ENCODE data around the gene TMEM120B.
"Not testable (repeated sequence)": the region's sequence is repeated elsewhere in the genome, so short reads cannot be mapped to it uniquely, and the experiment has no call there.

Gene TMEM120B

DNA sequence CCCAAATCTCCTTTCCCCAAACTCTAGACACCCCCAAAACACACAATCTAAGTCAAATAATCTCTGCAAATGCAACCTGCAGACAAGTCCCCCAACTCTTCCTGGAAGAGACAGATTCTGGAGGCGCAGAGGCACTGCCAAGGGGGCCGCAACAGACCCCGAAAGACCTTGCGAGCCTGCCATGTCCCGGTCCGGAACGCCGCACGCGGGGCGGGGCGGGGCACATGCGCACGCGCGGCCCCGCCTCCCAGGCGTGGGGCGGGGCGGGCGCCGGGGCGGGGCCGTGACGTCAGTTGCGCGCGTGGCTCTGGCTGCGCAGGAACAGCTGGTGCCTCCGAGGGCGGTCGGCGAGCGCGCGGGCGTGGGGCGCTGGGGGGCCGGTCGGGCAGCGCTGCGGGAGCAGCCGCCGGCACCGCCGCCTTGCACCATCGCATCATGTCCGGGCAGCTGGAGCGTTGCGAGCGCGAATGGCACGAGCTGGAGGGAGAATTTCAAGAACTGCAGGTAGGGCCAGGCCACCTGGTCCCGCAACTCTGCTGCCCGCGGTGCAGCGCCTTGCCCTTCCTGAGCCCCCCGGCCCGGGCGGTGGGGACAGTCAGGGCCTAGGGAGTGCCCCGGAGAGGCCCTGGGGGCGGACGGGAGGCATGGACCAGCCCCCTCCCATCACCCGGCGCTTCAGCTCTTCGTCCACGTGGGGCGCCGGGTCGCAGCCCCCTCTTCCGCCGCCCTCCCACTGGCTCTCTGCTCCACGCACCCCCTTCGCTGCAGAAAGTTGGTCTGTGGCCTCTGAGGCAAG is at the start of gene TMEM120B:
TSS of gene TMEM120B (plus strand) at position 292 of the 796 bp plus-strand sequence. CDS start at position 436, 144 bp downstream.
- DNase-seq (ENCODE audit: low read depth): peak; percentile 65

DNA sequence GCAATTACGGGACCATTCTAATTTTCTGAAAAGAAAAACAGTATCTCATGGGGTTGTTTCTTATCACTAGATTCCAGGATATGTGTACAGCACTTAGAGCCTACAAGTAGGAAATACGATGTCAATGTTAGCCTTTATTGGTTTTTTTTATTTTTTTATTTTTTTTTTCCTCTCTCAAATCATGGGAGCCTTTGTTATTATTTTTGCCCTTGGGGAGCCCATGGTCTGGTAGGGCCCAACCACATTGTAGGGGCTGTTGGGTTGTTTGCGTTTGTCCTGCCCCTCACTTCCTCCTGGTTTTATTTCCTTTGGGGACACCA is 49.0 kb upstream of the TMEM120B start:
- DNase-seq (ENCODE audit: low read depth): no peak

DNA sequence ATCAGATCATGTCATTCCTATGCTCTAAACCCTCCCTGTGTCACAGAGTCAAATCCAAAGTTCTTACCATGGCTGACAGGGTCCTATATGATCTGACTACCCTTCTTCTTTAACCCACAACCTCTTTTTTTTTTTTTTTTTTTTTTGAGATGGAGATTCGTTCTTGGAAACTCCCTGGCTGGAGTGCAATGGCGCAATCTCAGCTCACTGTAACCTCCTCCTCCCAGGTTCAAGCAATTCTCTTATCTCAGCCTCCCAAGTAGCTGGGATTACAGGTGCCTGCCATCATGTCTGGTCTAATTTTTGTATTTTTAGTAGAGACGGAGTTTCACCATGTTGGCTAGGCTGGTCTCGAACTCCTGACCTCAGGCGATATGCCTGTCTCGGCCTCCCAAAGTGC is 45.7 kb upstream of the TMEM120B start:
- DNase-seq (ENCODE audit: low read depth): not testable (repeated sequence)

DNA sequence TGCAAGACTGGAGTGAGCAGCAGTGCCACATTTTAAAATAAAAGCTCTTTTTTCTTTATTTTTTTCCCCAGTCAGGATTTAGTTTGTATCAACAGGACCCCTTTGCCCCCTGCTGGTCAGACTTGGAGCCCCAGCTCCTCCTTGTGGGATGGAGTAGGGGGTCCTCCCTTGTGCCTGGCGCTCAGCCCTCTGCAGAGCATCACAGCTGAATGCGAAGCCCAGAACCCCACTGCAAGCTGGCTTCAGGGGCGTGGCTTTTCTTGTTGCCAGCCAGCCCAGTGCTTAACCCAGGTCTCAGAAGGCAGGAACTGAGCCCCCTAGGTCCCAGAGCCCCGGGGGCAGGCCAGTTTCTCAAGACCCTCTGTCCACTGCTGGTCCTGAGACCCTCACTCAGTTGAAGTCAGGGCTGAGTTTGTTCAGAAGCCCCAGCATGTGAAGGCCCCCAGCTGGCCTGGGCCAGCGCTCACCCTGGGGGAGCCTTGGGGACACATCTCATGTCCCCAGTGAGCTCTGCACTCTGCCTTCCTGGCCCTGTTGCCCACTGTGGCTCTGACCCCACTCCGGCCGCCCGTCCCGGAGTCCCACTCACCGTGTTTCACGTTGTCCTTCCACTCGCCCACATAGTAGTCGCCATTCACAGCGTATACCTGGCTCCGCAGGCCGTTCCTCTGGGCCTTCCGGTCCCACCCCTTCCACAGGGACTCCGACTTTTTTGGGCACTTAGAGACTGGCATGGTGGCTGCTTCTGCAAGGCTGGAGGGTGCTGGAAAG is 43.6 kb upstream of the TMEM120B start:
- peak; percentile 45 for DNase-seq (ENCODE audit: low read depth)

DNA sequence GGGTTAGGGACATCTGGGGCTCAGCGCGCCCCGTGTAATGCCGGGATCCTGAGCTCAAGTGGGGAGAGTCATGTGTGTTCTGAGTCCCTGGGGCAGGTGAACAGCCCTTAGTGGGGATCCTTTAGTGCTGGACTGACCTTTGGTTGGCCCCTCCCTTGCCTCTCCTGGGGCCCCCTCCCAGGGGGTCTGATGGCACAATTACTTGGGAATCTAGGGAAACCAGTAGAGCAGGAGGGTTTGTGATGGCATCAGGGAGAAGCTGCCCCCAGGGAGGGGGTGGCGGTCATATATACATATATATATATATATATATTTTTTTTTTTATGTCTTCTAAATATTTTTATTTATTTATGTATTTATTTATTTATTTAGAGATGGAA is 43.0 kb upstream of the TMEM120B start, which contains the start of gene MORN3:
TSS of gene MORN3 (minus strand) at position 134 of the 380 bp plus-strand sequence. CDS start 171 bp downstream, outside the sequence.
- no peak for DNase-seq (ENCODE audit: low read depth)

DNA sequence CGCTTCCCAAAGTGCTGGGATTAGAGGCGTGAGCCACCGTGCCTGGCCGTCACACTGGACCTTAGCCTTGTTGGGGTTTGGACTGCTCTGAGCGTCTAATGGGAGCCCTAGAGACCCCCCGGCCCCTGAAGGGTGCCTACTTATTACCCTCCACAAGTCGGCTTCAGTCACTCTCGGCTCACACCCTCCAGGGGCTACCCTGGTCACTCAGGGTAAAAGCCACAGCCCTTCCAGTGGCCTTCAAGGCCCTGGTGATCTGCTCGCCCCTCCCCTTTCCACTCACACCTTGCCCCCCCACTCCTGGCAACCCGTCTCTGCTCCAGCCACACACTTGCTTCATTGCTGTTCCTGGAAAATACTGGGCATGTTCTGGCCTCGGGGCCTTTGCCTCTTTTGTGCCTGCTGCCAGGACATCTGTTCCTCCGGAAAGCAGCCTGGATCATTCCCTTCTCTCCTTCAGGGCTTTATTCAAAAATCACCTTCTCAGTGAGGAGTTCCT is 39.5 kb upstream of the TMEM120B start:
- no peak for DNase-seq (ENCODE audit: low read depth)

DNA sequence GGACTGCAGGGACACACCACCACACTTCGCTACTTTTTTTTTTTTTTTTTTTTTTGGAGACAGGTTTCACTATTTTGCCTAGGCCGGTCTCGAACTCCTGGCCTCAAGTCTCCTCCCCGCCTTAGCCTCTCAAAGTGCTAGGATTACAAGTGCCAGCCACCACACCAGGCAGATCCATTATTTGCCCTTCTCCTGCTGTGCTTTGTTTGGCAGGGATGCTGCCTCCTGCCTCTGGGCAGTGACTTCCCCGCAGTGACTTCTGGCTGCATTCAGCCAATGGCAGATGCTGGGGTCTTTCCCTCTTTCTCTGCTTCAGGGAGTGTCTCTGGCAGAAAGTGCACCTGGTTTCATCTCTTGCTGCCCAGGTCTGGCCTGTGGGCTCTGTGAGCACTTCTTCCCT is 36.4 kb upstream of the TMEM120B start:
- DNase-seq (ENCODE audit: low read depth): no peak

DNA sequence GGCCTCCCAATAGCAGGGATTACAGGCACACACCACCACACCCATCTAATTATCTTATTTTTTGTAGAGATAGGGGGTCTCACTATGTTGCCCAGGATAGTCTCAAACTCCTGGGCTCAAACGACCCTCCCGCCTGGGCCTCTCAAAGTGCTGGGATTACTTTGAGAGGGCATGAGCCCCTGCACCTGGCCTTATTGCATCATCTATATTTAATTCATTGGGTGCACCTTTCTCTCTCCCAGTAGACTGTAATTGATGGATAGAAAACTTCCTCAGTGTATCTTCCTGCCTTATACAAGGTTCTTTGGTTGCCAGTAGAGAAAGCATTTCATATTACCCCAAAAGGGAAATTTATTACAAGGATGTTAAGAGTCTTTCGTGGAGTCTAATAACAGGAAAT is 34.2 kb upstream of the TMEM120B start:
- DNase-seq (ENCODE audit: low read depth): no peak

DNA sequence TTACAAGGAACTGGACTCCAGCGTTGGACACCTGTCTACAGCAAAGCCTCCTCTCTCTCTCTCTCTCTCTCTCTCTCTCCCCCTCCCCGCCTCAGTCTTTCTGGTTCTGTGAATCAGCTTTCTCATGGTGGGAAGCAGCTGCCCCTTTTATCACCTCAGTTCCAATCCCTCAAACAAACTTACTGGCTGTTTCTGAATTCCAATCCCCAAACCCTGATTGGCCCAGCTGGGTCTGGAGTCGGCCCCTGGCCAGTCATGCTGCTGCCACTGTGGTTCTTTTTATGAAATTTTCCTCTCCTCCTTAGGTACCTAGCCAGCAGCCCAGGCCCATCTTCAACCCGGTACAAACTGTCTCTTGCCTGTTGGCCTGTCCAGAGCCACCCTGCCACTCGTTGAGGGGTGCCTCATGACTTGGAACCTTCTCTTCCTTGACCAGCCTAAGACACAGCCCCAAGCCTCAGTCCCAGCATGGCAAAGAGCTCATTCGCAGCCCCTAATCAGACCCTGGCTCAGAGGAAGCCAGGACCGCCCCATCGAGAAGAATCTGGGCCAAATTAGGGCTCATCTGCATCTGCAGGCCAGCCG is 33.7 kb upstream of the TMEM120B start:
- no peak for DNase-seq (ENCODE audit: low read depth)

DNA sequence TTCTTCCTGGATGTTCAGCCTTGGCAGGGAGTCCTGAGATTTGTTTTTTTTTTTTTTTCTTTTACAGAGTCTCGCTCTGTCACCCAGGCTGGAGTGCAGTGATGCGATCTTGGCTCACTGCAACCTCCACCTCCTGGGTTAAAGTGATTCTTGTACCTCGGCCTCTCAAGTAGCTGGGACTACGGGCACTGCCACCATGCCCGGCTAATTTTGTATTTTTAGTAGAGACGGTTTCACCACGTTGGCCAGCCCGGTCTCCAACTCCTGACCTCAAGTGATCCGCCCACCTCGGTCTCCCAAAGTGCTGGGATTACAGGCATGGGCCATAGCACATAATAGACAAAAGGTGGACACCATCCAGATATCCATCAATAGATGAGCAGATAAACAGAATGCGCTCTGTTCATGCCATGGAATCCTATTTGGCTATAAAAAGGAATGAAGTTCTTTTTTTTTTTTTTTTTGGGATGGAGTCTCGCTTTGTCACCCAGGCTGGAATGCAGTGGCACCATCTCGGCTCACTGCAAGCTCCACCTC is 32.8 kb upstream of the TMEM120B start:
- not testable (repeated sequence) for DNase-seq (ENCODE audit: low read depth)

DNA sequence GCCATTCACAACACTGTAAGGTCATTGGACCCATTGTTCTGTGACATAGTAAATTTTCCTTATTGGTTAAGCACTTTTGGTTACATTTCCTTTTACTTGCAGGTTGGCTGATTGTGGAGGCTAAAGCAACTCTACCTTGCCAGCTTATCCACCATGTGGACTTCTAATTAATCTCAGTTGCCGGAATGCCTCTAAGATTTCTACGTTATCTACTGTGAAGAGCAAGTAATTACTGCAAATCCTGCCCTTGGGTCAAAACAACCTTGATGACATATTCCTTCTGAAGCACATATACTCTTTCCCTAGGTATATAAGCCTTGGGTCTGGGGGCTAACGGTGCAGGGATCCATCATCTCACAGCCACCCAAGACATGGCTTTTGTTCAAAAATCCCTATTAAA is 23.6 kb upstream of the TMEM120B start:
- DNase-seq (ENCODE audit: low read depth): no peak

DNA sequence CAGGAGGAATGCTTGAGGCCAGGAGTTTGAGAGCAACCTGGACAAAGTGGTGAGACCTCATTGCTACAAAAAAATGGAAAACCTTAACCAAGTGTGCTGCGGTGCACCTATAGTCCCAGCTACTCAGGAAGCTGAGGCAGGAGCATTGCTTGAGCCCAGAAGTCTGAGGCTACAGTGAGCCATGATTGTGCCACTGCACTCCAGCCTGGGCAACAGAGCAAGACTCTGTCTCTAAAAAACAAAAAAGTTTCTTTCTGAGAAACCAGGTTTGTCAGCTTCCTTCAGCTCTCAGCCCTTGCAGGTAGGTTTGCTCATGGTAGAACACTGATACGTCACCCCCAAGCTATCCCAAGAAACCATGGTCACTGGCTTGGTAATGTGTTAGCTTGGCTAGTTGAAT is 23.1 kb upstream of the TMEM120B start:
- DNase-seq (ENCODE audit: low read depth): no peak

DNA sequence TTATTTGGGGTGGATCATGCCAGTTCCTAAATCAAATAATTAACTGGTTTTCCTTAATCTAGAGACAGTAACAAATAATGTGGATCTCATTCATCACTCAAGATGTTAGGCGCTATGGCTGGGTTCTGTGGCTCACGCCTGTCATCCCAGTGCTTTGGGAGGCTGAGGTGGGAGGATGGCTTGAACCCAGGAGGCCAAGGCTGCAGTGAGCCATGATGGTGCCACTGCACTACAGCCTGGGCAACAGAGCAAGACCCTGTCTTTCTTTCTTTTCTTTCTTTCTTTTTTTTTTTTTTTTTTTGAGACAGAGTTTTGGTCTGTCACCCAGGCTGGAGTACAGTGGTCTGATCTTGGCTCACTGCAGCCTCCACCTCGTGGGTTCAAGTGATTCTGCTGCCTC is 19.8 kb upstream of the TMEM120B start:
- not testable (repeated sequence) for DNase-seq (ENCODE audit: low read depth)

DNA sequence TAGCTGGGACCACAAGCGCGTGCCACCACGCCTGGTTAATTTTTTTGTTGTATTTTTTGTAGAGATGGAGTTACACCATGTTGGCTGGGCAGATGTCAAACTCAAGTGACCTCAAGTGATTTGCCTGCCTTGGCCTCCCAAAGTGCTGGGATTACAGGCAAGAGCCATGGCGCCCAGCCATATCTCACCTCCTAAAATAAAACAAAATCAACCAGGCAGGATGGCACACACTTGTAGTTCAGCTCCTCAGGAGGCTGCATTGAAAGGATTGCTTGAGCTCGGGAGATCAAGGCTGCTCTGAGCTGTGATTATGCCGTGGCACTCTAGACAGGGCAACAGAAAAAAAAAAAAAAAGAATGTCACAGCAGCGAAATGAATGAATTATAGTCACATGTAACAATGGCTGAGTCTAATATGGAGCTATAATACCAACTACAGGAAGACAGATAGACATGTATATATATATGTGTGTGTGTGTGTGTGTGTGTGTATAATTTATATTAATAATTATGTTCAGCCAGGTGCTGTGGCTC is 19.3 kb upstream of the TMEM120B start:
- DNase-seq (ENCODE audit: low read depth): no peak

DNA sequence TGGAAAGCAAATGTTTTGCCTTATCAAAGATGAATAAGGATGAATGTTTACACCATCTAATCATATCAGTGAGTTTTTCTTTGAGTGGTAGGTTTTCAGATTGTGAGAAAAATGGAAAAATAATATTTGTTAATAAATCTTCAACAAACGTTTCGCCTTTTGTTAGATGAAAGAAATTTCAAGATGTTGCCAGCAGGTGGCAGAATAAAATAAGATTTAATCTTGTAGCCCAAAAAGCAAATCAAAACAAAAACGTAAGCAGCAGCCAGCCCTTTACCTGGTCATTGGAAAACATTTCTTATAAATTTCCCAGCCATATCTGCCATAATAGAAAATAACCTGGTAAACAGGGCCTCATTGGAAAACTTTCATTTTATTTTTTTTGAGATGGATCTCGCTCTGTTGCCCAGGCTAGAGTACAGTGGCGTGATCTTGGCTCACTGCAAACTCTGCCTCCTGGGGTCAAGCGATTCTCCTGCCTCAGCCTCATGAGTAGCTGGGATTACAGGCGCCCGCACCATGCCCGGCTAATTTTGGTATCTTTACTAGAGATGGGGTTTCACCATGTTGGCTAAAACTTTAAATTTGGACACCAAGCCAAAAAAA is 15.4 kb upstream of the TMEM120B start:
- no peak for DNase-seq (ENCODE audit: low read depth)

DNA sequence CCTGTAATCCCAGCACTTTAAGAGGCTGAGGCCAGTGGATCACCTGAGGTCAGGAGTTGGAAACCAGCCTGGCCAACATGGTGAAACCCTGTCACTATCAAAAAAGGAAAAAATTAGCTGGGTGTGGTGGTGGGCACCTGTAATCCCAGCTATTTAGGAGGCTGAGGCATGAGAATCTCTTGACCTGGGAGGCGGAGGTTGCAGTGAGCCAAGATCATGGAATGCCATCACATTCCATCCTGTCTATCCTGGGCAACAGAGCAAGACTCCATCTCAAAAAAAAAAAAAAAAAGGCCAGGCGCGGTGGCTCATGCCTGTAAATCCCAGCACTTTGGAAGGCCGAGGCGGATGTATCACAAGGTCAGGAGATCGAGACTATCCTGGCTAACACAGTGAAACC is 14.7 kb upstream of the TMEM120B start:
- DNase-seq (ENCODE audit: low read depth): not testable (repeated sequence)

DNA sequence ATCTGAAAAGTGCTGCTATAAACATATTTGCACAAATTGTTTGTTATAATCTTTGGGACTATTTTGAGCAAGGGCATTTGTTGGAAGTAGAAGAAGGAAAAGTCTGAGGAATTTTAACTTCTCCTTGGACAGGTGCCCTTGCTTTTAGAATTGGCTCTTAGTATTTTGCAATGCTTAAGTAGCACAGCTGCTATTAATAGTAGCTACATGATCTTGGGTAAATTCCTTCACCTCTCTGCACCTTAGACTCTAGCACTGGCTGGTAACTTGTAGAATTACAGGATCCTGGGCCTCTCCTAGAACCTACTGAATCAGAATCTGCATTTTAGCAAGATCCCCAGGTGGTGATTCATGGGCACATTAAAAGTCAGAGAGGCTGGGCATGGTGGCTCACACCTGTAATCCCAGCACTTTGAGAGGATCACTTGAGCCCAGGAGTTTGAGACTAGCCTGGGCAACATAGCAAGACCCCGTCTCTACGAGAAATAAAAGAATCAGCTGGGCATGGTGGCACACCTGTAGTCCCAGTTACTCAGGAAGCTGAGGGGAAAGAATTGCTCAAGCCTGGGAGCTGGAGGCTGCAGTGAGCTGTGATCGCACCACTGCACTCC is 10.8 kb upstream of the TMEM120B start:
- DNase-seq (ENCODE audit: low read depth): no peak

DNA sequence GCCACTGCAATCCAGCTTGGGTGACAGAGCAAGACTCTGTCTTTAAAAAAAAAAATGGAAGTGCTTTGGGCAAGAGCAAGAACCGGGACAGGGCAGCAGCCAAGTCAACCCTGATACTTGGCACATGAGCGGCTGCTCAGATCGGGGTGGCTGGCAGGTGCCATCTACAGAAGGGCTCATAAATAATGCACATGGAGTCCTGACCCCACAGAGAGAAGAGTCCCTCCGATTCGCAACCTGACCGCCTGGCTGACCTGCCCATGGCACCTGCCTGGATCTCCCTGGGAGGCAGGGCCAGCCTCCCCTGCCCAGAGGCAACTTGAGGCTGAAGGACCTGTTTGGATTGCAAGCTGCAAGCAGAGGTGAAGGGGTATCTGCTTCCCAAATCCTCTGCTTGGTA is 9.6 kb upstream of the TMEM120B start:
- DNase-seq (ENCODE audit: low read depth): no peak

DNA sequence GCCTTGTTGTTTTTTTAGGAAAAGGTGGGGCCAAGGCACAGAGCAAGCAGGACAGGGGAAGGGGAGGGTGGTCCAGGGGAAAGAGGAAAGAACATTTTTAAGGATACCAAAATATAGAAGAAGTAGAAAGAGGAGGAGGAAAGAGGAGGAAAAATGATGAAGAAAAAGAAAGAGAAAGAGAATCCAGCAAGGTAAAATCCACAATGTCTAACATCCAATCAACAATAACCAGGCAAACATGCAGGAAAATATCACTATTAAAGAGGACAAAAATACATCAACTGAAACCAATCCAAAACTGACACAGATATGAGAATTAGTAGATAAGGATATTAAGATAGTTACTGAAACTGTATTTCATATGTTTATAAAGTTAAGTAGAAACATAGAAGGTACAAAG is 7.0 kb upstream of the TMEM120B start:
- DNase-seq (ENCODE audit: low read depth): no peak

DNA sequence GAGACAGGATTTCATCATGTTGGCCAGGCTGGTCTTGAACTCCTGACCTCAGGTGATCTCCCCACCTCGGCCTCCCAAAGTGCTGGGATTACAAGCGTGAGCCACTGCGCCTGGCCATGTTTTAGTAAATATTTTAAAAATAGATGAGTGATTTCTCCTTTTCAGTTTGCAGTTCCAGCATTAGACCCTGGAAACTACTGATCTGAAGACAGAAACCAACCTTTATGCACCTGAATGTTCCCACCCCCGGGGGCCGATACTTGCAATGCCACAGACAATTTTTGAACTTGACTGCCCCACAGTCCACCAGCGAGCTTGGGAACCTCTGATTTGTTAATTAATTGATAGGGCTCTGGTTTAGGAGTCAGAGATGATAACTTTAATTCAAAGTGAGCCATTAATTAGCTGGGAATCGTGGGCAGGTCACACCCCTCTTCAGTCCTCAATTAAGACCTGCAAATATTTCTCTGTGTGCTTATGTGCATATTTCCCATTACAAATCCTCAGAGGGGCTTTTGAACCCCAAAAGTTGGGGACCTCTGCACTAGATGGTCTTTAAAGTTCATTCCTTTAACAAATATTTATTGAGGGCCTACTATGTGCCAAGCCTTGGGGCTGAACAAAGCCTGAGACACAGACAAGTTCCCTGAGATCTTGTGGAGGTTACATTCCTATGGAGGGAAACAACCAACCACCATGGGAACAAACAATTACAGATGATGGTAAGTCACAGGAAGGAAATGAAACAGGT is 4.1 kb upstream of the TMEM120B start:
- DNase-seq (ENCODE audit: low read depth): no peak

DNA sequence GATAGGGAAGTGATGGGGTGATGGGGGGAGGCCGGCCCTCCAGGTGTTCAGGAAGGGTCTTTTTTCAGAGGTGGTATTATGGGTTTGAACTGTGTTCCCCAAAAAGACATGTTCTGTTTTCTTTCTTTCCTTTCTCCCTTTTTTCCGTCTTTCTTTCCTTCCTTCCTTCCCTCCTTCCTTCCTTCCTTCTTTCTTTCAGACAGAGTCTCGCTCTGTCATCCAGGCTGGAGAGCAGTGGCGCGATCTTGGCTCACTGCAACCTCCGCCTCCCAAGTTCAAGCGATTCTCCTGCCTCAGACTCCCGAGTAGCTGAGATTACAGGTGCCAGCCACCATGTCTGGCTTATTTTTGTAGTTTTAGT is 3.5 kb upstream of the TMEM120B start:
- not testable (repeated sequence) for DNase-seq (ENCODE audit: low read depth)

Data from stimulated activated CD8-positive, alpha-beta memory T cell treated with anti-CD3 and anti-CD28 coated beads, Interleukin-15, amount 100 ng/mL, for 1 hour (primary cell).